Stimulated activated CD8-positive, alpha-beta memory T cell treated with anti-CD3 and anti-CD28 coated beads, Interleukin-7, amount 100 ng/mL, for 24 hours (primary cell): ENCODE results near the gene ADCY10.
"Not testable (repeated sequence)": the region's sequence is repeated elsewhere in the genome, so short reads cannot be mapped to it uniquely, and the experiment has no call there.

ENCODE experiments used
- DNase-seq: peaks from one replicate; pipeline ENCODE4 v3.0.0-alpha.2; 2020; ENCODE audit warnings: low read depth

ADCY10 gene

DNA sequence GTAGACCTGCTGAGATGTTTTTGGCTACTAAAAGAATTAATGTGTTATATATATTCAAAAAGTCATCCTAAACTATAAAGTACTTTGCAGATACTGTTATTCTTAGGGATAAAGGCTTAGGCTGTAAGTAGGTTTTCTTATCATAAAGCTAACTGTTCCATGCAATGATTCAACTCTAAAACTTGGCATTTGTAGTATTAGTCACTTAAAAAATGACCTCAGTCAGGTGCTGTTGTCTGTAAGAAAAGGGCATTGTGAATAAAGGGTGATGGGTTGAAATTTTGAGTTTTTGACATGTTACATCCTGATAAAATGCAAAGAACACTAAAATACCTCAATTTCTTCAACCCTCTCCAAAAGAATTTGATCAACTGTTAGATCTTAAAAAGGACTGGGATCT lies 32.9 kb downstream of the ADCY10 start:
- no peak for DNase-seq

- DNase-seq: no peak
Measured at GRCh38 chr1:167880580-167881021, 33.3 kb downstream of the ADCY10 start.

DNA sequence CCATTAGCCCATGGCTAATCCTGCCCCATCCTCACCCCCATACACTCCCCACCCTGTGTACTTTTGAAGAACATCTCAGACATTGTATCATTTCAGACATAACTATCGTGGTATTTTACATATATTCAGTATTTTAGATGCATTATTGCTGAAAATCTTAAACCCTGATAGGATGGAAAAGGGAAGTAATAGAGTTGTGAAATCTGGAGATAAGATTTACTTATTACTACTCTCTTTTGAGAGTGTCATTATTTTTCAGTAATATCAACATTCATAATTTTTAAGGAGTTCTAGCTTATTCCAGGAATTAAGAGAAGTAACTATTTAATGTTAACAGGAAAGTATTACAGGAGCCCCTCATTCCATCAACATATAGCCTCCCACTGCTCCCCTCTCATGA lies 34.4 kb downstream of the ADCY10 start:
- no peak for DNase-seq

- DNase-seq: no peak
Measured at GRCh38 chr1:167878372-167879160, 35.4 kb downstream of the ADCY10 start.

DNA sequence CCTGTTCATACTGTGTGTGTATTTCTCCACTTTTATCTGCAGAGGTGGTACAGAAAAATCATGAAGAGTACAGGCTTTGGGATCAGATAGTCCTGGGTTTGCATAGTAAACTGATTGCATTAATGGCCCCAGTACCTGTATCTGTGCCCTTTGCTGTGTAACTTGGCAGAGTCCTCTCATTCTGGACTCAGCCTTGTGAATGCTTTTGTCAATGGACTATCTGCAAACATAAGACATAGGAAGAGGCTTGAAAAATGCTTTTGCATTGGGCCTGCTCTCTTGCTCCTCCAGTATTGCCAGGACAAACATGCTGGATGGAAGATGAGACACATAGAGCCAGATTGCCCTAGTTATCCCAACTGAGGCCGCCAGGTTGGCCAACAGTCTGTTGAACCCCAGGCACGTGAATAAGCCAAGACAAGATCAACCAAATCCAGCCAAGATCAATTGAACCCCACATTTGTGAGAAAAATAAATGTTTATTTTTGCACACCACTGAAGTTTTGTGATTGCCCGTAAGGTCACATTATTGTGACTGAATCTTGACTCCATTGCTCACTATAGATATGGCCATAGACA lies 37.2 kb downstream of the ADCY10 start:
- DNase-seq: no peak

- DNase-seq: no peak
Measured at GRCh38 chr1:167871331-167871730, 42.6 kb downstream of the ADCY10 start.

DNA sequence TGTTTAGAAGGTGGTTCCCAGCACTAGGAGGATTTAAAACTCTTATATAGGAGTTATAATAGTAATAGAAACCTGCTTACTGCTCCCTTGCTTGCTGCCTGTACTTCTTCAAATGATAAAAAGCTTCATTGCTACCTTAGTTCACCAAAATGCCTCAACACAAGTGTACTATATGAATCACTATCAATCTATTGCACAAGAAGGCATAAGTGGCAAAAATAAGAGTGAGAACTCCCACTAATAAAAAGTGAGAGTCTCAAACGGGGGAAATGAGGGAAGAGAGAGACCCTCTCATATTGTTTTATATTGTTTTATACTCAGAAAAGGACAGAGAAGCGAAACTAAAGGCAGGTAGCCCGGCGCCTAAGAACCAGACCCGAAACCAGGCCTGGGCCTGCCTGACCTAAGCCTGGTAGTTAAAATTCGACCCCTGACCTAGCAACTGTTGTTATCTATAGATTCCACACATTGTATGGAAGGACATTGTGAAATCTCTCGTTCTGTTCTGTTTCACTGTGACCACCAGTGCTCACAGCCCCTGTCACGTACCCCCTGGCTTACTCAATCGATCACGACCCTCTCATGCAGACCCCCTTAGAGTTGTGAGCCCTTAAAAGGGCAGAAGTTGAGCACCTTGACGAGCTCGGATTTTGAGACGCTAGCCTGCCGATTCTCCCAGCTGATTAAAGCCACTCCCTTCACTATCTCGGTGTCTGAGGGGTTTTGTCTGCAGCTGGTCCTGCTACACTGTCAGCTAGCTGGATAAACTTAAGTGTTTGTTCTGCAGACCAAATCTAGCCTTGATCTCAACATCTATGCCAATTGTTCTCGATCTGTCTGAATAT lies 44.6 kb downstream of the ADCY10 start:
- DNase-seq: not testable (repeated sequence)

DNA sequence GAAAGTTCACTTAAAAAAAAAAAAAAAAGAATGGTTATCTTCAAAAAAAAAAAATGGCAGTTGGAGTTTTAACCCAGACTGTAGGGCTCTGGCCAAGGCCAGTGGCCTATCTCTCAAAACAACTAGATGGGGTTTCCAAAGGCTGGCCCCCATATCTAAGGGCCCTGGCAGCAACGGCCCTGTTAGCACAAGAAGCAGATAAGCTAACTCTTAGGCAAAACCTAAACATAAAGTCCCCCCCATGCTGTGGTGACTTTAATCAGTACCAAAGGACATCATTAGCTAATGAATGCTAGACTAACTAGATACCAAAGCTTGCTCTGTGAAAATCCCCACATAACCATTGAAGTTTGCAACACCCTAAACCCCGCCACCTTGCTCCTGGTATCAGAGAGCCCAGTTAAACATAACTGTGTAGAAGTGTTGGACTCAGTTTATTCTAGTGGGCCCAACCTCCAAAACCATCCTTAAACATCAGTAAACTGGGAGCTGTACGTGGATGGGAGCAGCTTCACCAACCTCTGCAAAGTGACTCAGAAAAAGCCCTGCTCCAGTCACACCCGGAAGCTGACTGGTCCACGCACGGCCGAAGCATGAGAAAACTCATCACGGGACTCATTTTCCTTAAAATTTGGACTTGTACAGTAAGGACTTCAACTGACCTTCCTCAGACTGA lies 47.1 kb downstream of the ADCY10 start:
- not testable (repeated sequence) for DNase-seq

DNA sequence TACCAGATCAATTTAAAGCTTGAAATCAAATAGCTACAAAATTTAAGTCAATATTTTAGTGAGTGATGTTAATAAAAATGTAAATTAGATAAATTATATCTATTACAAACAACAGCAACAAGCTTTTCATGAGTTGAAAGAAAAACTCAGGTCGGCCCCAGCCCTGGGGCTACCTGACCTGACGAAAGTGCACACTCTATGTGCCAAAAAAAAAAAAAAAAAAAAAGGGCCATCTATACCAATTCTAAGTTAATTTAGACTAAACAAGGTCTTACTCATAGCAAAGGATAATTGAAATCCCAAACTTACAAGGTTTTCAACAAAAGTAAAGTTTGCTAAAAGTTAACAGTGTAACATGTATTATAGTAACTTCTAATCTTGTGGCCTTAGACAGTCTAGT lies 47.6 kb downstream of the ADCY10 start:
- DNase-seq: not testable (repeated sequence)

DNA sequence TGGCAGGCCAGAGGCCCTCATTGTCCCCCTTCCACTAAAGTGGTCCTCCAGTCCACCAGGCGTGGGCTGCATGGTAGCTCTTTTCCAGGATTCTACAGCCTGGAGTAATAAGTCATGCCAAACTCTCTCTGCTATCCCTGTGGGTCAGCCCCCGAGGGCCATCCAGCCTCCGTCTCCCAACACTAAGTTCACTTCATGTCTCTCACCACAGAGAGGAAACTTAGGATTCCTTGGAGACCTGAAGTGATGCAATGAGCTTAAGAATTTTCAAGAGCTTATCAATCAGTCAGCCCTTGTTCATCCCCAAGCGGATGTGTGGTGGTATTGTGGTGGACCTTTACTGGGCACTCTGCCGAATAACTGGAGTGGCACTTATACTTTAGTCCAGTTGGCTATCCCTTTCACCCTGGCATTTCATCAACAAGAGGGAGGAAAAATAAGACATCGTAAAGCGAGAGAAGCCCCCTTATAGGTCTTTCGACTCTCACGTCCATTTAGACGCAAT lies 48.1 kb downstream of the ADCY10 start:
- not testable (repeated sequence) for DNase-seq

GRCh38 chr1:167865193-167865592 lies 48.7 kb downstream of the ADCY10 start:
- not testable (repeated sequence) for DNase-seq

DNA sequence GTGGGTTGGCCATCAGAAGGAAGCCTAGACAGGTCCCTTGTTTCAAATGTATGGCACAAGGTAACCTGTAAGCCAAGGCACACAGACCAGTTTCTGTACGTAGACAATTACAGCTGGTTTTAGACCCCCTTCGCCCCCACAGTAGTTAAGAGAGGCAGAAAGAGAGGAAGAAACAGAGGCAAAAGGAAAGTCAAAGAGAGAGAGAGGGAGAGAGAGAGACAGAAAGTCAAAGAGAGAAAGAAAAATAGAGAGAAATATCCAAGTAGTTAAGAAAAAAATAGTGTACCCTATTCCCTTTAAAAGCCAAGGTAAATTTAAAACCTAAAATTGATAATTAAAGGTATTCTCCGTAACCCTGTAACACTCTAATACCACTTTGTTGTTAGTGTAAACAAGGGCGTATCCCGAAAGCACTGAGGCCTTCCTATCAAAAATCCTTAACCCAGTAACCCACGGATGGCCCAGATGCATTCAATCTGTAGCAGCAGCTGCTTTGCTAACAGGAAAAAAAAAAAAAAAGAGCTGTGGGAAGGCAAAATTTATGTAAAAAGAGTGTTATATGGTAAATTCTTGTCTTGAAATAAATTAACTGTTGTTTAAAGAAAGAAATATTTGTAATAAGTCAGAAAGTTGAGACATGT lies 49.4 kb downstream of the ADCY10 start:
- DNase-seq: no peak

GRCh38 chr1:167863921-167864279 lies 50.0 kb downstream of the ADCY10 start:
- DNase-seq: no peak

DNA sequence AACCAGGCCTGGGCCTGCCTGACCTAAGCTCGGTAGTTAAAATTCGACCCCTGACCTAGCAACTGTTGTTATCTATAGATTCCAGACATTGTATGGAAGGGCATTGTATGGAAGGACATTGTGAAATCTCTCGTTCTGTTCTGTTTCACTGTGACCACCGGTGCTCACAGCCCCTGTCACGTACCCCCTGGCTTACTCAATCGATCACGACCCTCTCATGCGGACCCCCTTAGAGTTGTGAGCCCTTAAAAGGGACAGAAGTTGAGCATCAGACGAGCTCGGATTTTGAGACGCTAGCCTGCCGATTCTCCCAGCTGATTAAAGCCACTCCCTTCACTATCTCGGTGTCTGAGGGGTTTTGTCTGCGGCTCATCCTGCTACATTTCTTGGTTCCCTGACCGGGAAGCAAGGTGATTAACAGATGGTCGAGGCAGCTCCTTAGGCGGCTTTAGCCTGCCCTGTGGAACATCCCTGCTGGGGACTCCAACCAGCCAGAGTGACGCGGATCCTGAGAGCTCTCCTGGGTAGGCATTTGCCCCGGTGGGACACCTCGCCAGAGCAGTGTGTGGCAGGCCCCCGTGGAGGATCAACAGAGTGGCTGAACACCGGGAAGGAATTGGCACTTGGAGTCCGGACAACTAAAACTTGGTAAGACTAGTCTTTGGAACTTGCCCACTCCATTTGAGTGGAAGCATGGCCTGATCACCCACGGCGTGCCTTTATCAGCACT lies 50.6 kb downstream of the ADCY10 start:
- not testable (repeated sequence) for DNase-seq

GRCh38 chr1:167862432-167863076 lies 51.4 kb downstream of the ADCY10 start:
- DNase-seq: no peak

GRCh38 chr1:167861664-167862381 lies 52.1 kb downstream of the ADCY10 start:
- no peak for DNase-seq

- no peak for DNase-seq
Measured at GRCh38 chr1:167860231-167860923, 53.6 kb downstream of the ADCY10 start.

DNA sequence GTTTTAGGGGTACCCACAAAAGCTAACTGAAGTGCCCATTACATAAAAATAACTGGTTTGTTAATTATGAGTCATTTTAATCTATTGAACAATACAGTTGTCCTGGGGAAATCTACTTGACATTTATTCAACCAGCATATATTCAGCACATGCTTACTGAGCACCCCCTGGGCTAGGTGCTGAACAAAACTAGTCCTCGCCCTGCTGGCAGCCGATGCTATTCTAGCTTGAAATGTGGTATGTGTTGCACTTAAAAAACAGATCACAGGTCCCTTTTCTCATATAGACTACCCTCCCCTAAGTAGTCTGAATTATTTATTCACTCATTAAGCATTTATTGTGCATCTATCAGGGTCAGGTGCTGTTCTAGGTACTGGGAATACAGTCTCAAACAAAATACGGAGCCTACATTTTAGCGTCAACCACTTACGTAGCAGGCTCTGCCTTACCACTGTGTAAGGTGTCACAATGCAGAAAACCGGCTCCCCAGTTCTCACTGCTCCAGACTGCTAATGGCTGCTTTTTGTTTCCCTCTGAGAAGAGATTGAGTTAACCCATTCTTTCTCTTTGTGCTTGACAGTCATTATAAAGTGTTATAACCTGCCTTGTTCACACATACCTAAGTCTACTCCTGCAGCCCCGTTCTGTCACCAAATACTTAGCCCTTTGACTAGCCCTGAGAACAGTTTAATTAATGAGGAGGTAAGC lies 57.1 kb downstream of the ADCY10 start:
- no peak for DNase-seq
